Measurements from ENCODE around the gene AFF4.
"Not testable (repeated sequence)": the region's sequence is repeated elsewhere in the genome, so short reads cannot be mapped to it uniquely, and the experiment has no call there.

The AFF4 gene

GRCh38 chr5:132952829-132953228 lies 10.6 kb downstream of the AFF4 start:
- no peak for DNase-seq (ENCODE audit: low spot score)

GRCh38 chr5:132951897-132952296 lies 11.5 kb downstream of the AFF4 start:
- no peak for DNase-seq (ENCODE audit: low spot score)

- no peak for DNase-seq (ENCODE audit: low spot score)
Measured at GRCh38 chr5:132949136-132949535, 14.3 kb downstream of the AFF4 start.

- DNase-seq (ENCODE audit: low spot score), result no peak
Measured at GRCh38 chr5:132947671-132948070, 15.8 kb downstream of the AFF4 start.

GRCh38 chr5:132945315-132945714 lies 18.1 kb downstream of the AFF4 start:
- not testable (repeated sequence) for DNase-seq (ENCODE audit: low spot score)

GRCh38 chr5:132943362-132944022 lies 19.9 kb downstream of the AFF4 start:
- no peak for DNase-seq (ENCODE audit: low spot score)

- DNase-seq (ENCODE audit: low spot score), result no peak
Measured at GRCh38 chr5:132941331-132941730, 22.1 kb downstream of the AFF4 start.

GRCh38 chr5:132928062-132928407 lies 35.4 kb downstream of the AFF4 start:
- no peak for DNase-seq (ENCODE audit: low spot score)

- DNase-seq (ENCODE audit: low spot score), result no peak
Measured at GRCh38 chr5:132927355-132928061, 35.9 kb downstream of the AFF4 start.

- no peak for DNase-seq (ENCODE audit: low spot score)
Measured at GRCh38 chr5:132926437-132926836, 37.0 kb downstream of the AFF4 start.

GRCh38 chr5:132916086-132916485 lies 47.3 kb downstream of the AFF4 start:
- no peak for DNase-seq (ENCODE audit: low spot score)

GRCh38 chr5:132915681-132916080 lies 47.8 kb downstream of the AFF4 start:
- no peak for DNase-seq (ENCODE audit: low spot score)

GRCh38 chr5:132909702-132910101 lies 53.7 kb downstream of the AFF4 start:
- no peak for DNase-seq (ENCODE audit: low spot score)

GRCh38 chr5:132907161-132907560 lies 56.3 kb downstream of the AFF4 start:
- no peak for DNase-seq (ENCODE audit: low spot score)

- DNase-seq (ENCODE audit: low spot score), result no peak
Measured at GRCh38 chr5:132905938-132906337, 57.5 kb downstream of the AFF4 start.

- DNase-seq (ENCODE audit: low spot score), result no peak
Measured at GRCh38 chr5:132901730-132902129, 61.7 kb downstream of the AFF4 start.

- DNase-seq (ENCODE audit: low spot score), result no peak
Measured at GRCh38 chr5:132901036-132901435, 62.4 kb downstream of the AFF4 start.

GRCh38 chr5:132898094-132898493 lies 65.3 kb downstream of the AFF4 start:
- DNase-seq (ENCODE audit: low spot score), result no peak

- no peak for DNase-seq (ENCODE audit: low spot score)
Measured at GRCh38 chr5:132896685-132897084, 66.7 kb downstream of the AFF4 start.

GRCh38 chr5:132895719-132896305 lies 67.6 kb downstream of the AFF4 start:
- no peak for DNase-seq (ENCODE audit: low spot score)

- no peak for DNase-seq (ENCODE audit: low spot score)
Measured at GRCh38 chr5:132890817-132891216, 72.6 kb downstream of the AFF4 start.

- no peak for DNase-seq (ENCODE audit: low spot score)
Measured at GRCh38 chr5:132889501-132889900, 73.9 kb downstream of the AFF4 start.

GRCh38 chr5:132887283-132887682 lies 76.2 kb downstream of the AFF4 start:
- DNase-seq (ENCODE audit: low spot score), result no peak

Measured in LoVo (cell line).